Peyer's patch (tissue), 4 donors: ENCODE data around the gene C20orf144. TPM values are rescaled to one million over a fixed set of nuclear protein-coding genes. Genes with fewer than 3 reads are reported as not detected.
"Not testable (repeated sequence)": the region's sequence is repeated elsewhere in the genome, so short reads cannot be mapped to it uniquely, and the experiment has no call there.

Source experiments
- DNase-seq, 3 donors: peaks; one replicate each; pipeline ENCODE4 v3.0.0-alpha.2; 2017 to 2019
- H3K27ac ChIP-seq, 4 donors: fragments of 200-600 bp; sonication (generic); one replicate each; pipeline ENCODE4 v1.5.1; 2016 to 2019
- H3K27me3 ChIP-seq, 2 donors: fragments of 200-600 bp; sonication (generic); one replicate each; pipeline ENCODE4 v1.5.1; 2019
- H3K36me3 ChIP-seq, 3 donors: fragments of 200-600 bp; sonication (generic); one replicate each; pipeline ENCODE4 v1.5.1; 2016 to 2019
- H3K4me1 ChIP-seq, 4 donors: fragments of 200-600 bp; sonication (generic); one replicate each; pipeline ENCODE4 v1.5.1; 2016 to 2019
- H3K4me3 ChIP-seq, 4 donors: fragments of 200-600 bp; sonication (generic); 1 replicate in 3 of 4; 2 replicates in 1 of 4; pipeline ENCODE4 v1.5.1; 2016 to 2019; ENCODE audit warnings: mild to moderate bottlenecking in 1 of 4
- H3K9me3 ChIP-seq, 4 donors: fragments of 200-600 bp; sonication (generic); one replicate each; pipeline ENCODE4 v1.5.1; 2016 to 2019; ENCODE audit warnings: mild to moderate bottlenecking in 1 of 4
- CTCF ChIP-seq, 6 experiments: fragments of 450-650 bp in 4 of 6; fragments of 200-600 bp in 2 of 6; sonication (generic) in 1 of 6; IDR thresholded peaks; one replicate each; pipeline ENCODE4 v1.5.1; 2017 to 2019; ENCODE audit warnings: antibody characterized with exemption in 6 of 6, mild to moderate bottlenecking in 3 of 6, moderate library complexity in 1 of 6
- POLR2A ChIP-seq, 2 donors: fragments of 450-650 bp; IDR thresholded peaks; one replicate each; pipeline ENCODE4 v1.5.1; 2017; ENCODE audit warnings: antibody characterized with exemption in 2 of 2, mild to moderate bottlenecking in 2 of 2, moderate library complexity in 2 of 2
- total RNA-seq, 4 donors: library from RNA; depleted of rRNA; stranded (reverse); fragments of >200 nt; gene quantifications; one replicate each; pipeline ENCODE4 v1.1.0, GENCODE V29; 2016

C20orf144 gene
- total RNA-seq, 4 donors from 2014 or later = not detected

- Histone ChIP-seq H3K4me3 (no peak overlapping the region), H3K27me3 (no peaks in the 10 kb centered on the region), H3K9me3 (no peaks in the 10 kb centered on the region), H3K27ac (no peak overlapping the region), H3K36me3 (no peaks in the 10 kb centered on the region), H3K4me1 (no peaks in the 10 kb centered on the region)
- no peak for DNase-seq
- TF ChIP-seq CTCF (IDR thresholded peaks at IDR 0.05) (no peak), POLR2A (IDR thresholded peaks at IDR 0.05) (no peak)
Measured at GRCh38 chr20:33693741-33694638, 31.9 kb downstream of the C20orf144 start.

GRCh38 chr20:33694639-33695012 is 32.5 kb downstream of the C20orf144 start:
- Histone ChIP-seq H3K9me3 (no peaks in the 10 kb centered on the region), H3K27ac (no peak overlapping the region), H3K36me3 (no peaks in the 10 kb centered on the region), H3K4me1 (no peaks in the 10 kb centered on the region), H3K4me3 (no peak overlapping the region), H3K27me3 (no peaks in the 10 kb centered on the region)
- no peak for DNase-seq
- TF ChIP-seq CTCF (IDR thresholded peaks at IDR 0.05) (no peak), POLR2A (IDR thresholded peaks at IDR 0.05) (no peak)

GRCh38 chr20:33696448-33696847 is 34.3 kb downstream of the C20orf144 start:
- no peak for DNase-seq
- TF ChIP-seq CTCF (IDR thresholded peaks at IDR 0.05) = no peak
- TF ChIP-seq POLR2A (IDR thresholded peaks at IDR 0.05) = no peak

GRCh38 chr20:33697129-33697528 is 35.0 kb downstream of the C20orf144 start:
- no peak for TF ChIP-seq CTCF (IDR thresholded peaks at IDR 0.05)
- no peak for TF ChIP-seq POLR2A (IDR thresholded peaks at IDR 0.05)
- H3K27ac ChIP-seq = peak overlapping the region in 1 of 4 donors; percentile 46
- H3K4me3 ChIP-seq = no peak overlapping the region
- H3K9me3 ChIP-seq = no peaks in the 10 kb centered on the region
- DNase-seq = no peak
- H3K36me3 ChIP-seq = no peaks in the 10 kb centered on the region
- no peaks in the 10 kb centered on the region for H3K4me1 ChIP-seq
- no peaks in the 10 kb centered on the region for H3K27me3 ChIP-seq

More at GRCh38 chr20:33696448-33696847, 34.3 kb downstream of the C20orf144 start:
- Histone ChIP-seq H3K27me3 (no peaks in the 10 kb centered on the region), H3K36me3 (no peaks in the 10 kb centered on the region), H3K27ac (no peak overlapping the region), H3K4me1 (no peaks in the 10 kb centered on the region), H3K4me3 (no peak overlapping the region), H3K9me3 (no peaks in the 10 kb centered on the region)

GRCh38 chr20:33698966-33699365 is 36.8 kb downstream of the C20orf144 start:
- H3K9me3 ChIP-seq, DNase-seq, H3K4me3 ChIP-seq, H3K36me3 ChIP-seq, H3K4me1 ChIP-seq, H3K27ac ChIP-seq, H3K27me3 ChIP-seq: not testable (repeated sequence)

- not testable (repeated sequence) for H3K4me3 ChIP-seq, DNase-seq, H3K9me3 ChIP-seq, H3K36me3 ChIP-seq, H3K27me3 ChIP-seq, H3K4me1 ChIP-seq, H3K27ac ChIP-seq
Measured at GRCh38 chr20:33700696-33701441, 38.7 kb downstream of the C20orf144 start.
